ACC112 (cell line): ENCODE data around the gene TDRD1.

Source experiments
- H2AFZ ChIP-seq: fragments of 200-600 bp; sonication (generic); one replicate; pipeline ENCODE4 v1.6.0; 2017; ENCODE audit warnings: antibody characterized with exemption, low read length; ENCODE audit not compliant: unreplicated experiment
- H3K27ac ChIP-seq: fragments of 200-600 bp; sonication (generic); 2 replicates; pipeline ENCODE4 v1.5.1; 2014; ENCODE audit warnings: low read depth, mild to moderate bottlenecking, antibody characterized with exemption, low read length, moderate library complexity
- H3K27me3 ChIP-seq: fragments of 200-600 bp; sonication (generic); 2 replicates; pipeline ENCODE4 v1.6.1; 2014; ENCODE audit warnings: mild to moderate bottlenecking, antibody characterized with exemption, low read length, moderate library complexity, mixed read lengths; ENCODE audit not compliant: insufficient read depth
- H3K36me3 ChIP-seq: fragments of 200-600 bp; sonication (generic); 2 replicates; pipeline ENCODE4 v1.6.1; 2016; ENCODE audit warnings: mild to moderate bottlenecking, antibody characterized with exemption, low read length, moderate library complexity, mixed read lengths; ENCODE audit not compliant: insufficient read depth
- H3K4me1 ChIP-seq: fragments of 200-600 bp; sonication (generic); one replicate; pipeline ENCODE4 v1.6.1; 2016; ENCODE audit warnings: low read length, mixed read lengths; ENCODE audit not compliant: insufficient read depth, unreplicated experiment, control insufficient read depth
- H3K4me3 ChIP-seq: fragments of 200-600 bp; sonication (generic); 2 replicates; pipeline ENCODE4 v1.5.1; 2014; ENCODE audit warnings: mild to moderate bottlenecking, low read depth, low read length
- H3K79me2 ChIP-seq: fragments of 200-600 bp; sonication (generic); one replicate; pipeline ENCODE4 v1.6.0; 2016; ENCODE audit warnings: low read length; ENCODE audit not compliant: control insufficient read depth, unreplicated experiment, insufficient read depth

Gene TDRD1

DNA sequence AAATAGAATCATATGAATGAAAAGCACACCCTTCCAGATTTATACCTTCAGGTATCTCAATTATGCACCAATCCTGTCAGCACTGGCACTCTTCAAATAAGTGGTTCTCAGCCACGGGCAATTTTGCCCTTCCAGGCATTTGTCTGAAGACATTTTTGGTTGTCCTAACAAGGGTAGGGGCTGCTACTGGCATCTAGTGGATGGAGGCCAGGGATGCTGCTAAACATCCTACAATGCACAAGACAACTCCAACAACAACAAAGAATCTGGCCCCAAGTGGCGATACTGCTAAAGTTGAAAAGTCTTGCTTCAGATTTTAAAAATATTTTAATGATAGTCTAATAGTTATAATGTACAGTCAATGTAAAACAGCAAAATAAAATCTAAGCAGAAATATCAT lies 21.2 kb upstream of the TDRD1 start:
- Histone ChIP-seq H3K79me2 (no peaks in the 10 kb centered on the region), H3K27me3 (no peaks in the 10 kb centered on the region), H2AFZ (no peak overlapping the region), H3K27ac (no peak overlapping the region), H3K4me1 (no peaks in the 10 kb centered on the region), H3K4me3 (no peak overlapping the region), H3K36me3 (peaks cover 11% of the 10 kb centered on the region; the same call in 1 of the 2 replicates)

- Histone ChIP-seq H3K27ac (no peak overlapping the region), H3K27me3 (no peaks in the 10 kb centered on the region), H2AFZ (no peak overlapping the region), H3K4me1 (no peaks in the 10 kb centered on the region), H3K36me3 (peaks cover 4% of the 10 kb centered on the region; the same call in 1 of the 2 replicates), H3K4me3 (no peak overlapping the region), H3K79me2 (peaks cover 21% of the 10 kb centered on the region)
These were observed 16.1 kb upstream of the TDRD1 start for GRCh38 chr10:114163062-114163461.

GRCh38 chr10:114166043-114166442 lies 13.1 kb upstream of the TDRD1 start:
- H3K27ac ChIP-seq = no peak overlapping the region
- no peak overlapping the region for H3K4me3 ChIP-seq
- no peaks in the 10 kb centered on the region for H3K27me3 ChIP-seq
- H3K4me1 ChIP-seq = no peaks in the 10 kb centered on the region
- peaks cover 18% of the 10 kb centered on the region for H3K36me3 ChIP-seq
- no peak overlapping the region for H2AFZ ChIP-seq
- peaks cover 47% of the 10 kb centered on the region for H3K79me2 ChIP-seq

GRCh38 chr10:114166494-114166893 lies 12.7 kb upstream of the TDRD1 start:
- Histone ChIP-seq H3K27ac (no peak overlapping the region), H3K4me3 (no peak overlapping the region), H2AFZ (no peak overlapping the region), H3K36me3 (peaks cover 18% of the 10 kb centered on the region), H3K79me2 (peaks cover 50% of the 10 kb centered on the region), H3K27me3 (no peaks in the 10 kb centered on the region), H3K4me1 (no peaks in the 10 kb centered on the region)

DNA sequence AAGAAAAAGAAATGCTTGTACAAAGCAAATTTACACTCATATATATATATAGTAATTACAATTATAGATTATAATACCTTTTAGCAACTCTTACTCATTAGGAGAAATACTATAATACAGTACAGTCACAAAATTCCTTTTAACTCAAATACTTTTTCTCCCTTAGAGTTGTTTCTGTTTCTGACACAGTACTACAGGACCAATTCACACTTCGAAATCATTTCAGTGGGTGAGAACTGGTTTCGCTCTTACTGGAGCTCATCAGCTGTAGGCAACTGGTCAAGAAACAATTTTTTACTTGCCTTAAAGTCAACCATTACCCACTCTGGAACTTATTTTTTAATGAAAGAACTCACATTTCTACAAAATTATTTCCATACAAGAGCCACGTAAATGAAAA lies 11.2 kb upstream of the TDRD1 start:
- no peak overlapping the region for H2AFZ ChIP-seq
- no peaks in the 10 kb centered on the region for H3K27me3 ChIP-seq
- peaks cover 65% of the 10 kb centered on the region for H3K79me2 ChIP-seq
- H3K4me3 ChIP-seq = no peak overlapping the region
- no peak overlapping the region for H3K27ac ChIP-seq
- peaks cover 11% of the 10 kb centered on the region for H3K4me1 ChIP-seq
- peaks cover 15% of the 10 kb centered on the region for H3K36me3 ChIP-seq

DNA sequence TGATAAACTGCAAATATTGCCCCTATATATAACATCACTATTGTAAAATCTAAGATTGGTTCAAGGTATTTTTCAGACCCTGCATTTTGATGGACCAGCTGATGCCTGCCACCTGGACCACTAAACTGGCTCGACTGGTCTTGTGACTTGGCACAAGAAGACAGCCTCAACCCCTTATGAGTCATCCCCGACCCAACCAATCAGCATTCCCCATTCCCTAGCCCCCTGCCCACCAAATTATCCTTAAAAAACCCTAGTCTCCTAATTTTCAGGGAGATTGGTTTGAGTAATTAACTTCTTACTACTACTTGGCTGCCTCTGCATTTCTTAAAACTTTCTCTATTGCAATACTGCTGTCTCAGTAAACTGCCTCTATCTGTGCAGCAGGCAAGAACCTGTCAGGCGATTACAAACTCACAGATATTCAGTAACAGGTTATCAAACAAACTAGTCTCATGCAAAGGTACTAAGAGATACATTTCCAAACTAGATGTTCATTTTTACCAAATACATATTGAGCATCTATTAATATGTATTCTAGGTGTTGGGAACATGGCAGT lies 10.6 kb upstream of the TDRD1 start:
- H3K4me3 ChIP-seq = no peak overlapping the region
- peaks cover 11% of the 10 kb centered on the region for H3K4me1 ChIP-seq
- H3K27ac ChIP-seq = no peak overlapping the region
- H3K27me3 ChIP-seq = no peaks in the 10 kb centered on the region
- H3K36me3 ChIP-seq = peaks cover 15% of the 10 kb centered on the region
- H3K79me2 ChIP-seq = peaks cover 66% of the 10 kb centered on the region
- H2AFZ ChIP-seq = no peak overlapping the region

GRCh38 chr10:114172216-114172615 lies 6.9 kb upstream of the TDRD1 start:
- Histone ChIP-seq H3K79me2 (peaks cover 54% of the 10 kb centered on the region), H3K27me3 (no peaks in the 10 kb centered on the region), H3K4me3 (peak overlapping the region; percentile 98), H3K36me3 (peaks cover 15% of the 10 kb centered on the region), H2AFZ (no peak overlapping the region), H3K4me1 (peaks cover 16% of the 10 kb centered on the region), H3K27ac (no peak overlapping the region)

GRCh38 chr10:114172776-114173602 lies 6.2 kb upstream of the TDRD1 start:
- H3K27me3 ChIP-seq = no peaks in the 10 kb centered on the region
- peaks cover 16% of the 10 kb centered on the region for H3K4me1 ChIP-seq
- H3K27ac ChIP-seq = peak overlapping the region; percentile 66; the same call in 1 of the 2 replicates
- H3K79me2 ChIP-seq = peaks cover 54% of the 10 kb centered on the region
- peaks cover 15% of the 10 kb centered on the region for H3K36me3 ChIP-seq
- peak overlapping the region; percentile 98 for H3K4me3 ChIP-seq
- peak overlapping the region; percentile 91 for H2AFZ ChIP-seq

GRCh38 chr10:114173603-114173920 lies 5.6 kb upstream of the TDRD1 start:
- H2AFZ ChIP-seq = peak overlapping the region; percentile 91
- peaks cover 50% of the 10 kb centered on the region for H3K79me2 ChIP-seq
- H3K4me1 ChIP-seq = peaks cover 16% of the 10 kb centered on the region
- peak overlapping the region; percentile 66 for H3K27ac ChIP-seq
- H3K27me3 ChIP-seq = no peaks in the 10 kb centered on the region
- peak overlapping the region; percentile 98 for H3K4me3 ChIP-seq
- H3K36me3 ChIP-seq = peaks cover 10% of the 10 kb centered on the region

DNA sequence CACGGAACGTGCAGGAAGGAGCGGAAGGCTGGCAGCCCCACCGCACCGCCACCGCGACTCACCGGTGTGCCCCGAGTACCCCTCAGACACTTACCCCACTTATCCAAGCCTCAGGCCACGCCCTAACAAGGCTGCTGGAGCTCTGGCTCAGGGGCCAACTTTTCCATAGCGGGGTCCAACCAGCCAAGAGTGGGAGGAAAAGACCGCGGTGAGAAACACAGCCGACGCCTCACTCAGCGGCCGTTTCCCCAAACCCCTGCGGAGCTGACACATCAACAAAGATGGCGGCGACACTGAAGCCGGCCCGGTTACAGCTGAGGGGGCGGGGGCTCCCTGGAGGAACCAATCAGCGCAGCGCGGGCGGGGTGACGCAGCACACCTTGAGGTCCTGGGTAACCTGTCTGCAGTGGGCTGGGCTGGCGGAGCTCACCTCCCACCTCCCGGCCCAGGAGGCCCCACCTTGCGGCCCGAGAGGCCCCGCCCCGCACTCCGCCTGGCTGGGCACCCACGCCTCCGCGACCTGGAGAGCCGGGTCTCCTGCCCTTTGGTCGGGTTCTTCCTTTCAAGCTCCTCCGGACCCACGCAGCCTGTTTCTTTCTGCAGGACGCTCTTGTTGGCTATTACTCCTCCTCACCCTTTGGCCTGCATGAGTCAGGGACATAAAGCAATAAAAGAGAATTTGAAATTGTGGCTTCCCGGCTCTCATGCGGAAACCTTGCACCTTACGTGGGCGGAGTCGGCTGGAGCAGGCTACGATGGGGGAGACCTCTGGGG lies 5.0 kb upstream of the TDRD1 start, which contains the start of gene CCDC186:
TSS of gene CCDC186 (minus strand) at position 283 of the 774 bp plus-strand sequence. CDS start 10,935 bp downstream, outside the sequence.
- Histone ChIP-seq H3K4me3 (peak within 1 kb of the TSS; percentile 98), H3K27ac (peak within 1 kb of the TSS; percentile 66), H2AFZ (peak within 1 kb of the TSS; percentile 91), H3K4me1 (peaks cover 19% of the 10 kb centered on the region), H3K79me2 (peaks cover 46% of the 10 kb centered on the region), H3K27me3 (no peaks in the 10 kb centered on the region), H3K36me3 (0 out of 2 replicates have a peak, but pooled peaks cover 6% of the 10 kb centered on the region)
